ENCODE data around the gene SCARB2.
A peak's percentile ranks its signal among the peaks of the same experiment; 100 is the strongest.

The SCARB2 gene

GRCh38 chr4:76198411-76199237 is 15.0 kb downstream of the SCARB2 start:
- DNase-seq (ENCODE audit: low read depth in 3 of 3) = peak in 1 of 3 experiments; percentile 21

- DNase-seq (ENCODE audit: low read depth in 3 of 3) = peak in 1 of 3 experiments; percentile 22
Observed at GRCh38 chr4:76197971-76198410, 15.6 kb downstream of the SCARB2 start.

GRCh38 chr4:76197031-76197743 is 16.4 kb downstream of the SCARB2 start:
- no peak for DNase-seq (ENCODE audit: low read depth in 3 of 3)

- no peak for DNase-seq (ENCODE audit: low read depth in 3 of 3)
Observed at GRCh38 chr4:76196376-76196775, 17.2 kb downstream of the SCARB2 start.

GRCh38 chr4:76195326-76195725 is 18.3 kb downstream of the SCARB2 start:
- no peak for DNase-seq (ENCODE audit: low read depth in 3 of 3)

GRCh38 chr4:76194325-76194724 is 19.3 kb downstream of the SCARB2 start:
- no peak for DNase-seq (ENCODE audit: low read depth in 3 of 3)

GRCh38 chr4:76192236-76192635 is 21.4 kb downstream of the SCARB2 start:
- DNase-seq (ENCODE audit: low read depth in 3 of 3) = no peak

- no peak for DNase-seq (ENCODE audit: low read depth in 3 of 3)
Observed at GRCh38 chr4:76188557-76188956, 25.1 kb downstream of the SCARB2 start.

GRCh38 chr4:76188149-76188548 is 25.5 kb downstream of the SCARB2 start:
- DNase-seq (ENCODE audit: low read depth in 3 of 3) = no peak

- DNase-seq (ENCODE audit: low read depth in 3 of 3) = no peak
Observed at GRCh38 chr4:76187152-76187551, 26.5 kb downstream of the SCARB2 start.

GRCh38 chr4:76182463-76182862 is 31.2 kb downstream of the SCARB2 start:
- no peak for DNase-seq (ENCODE audit: low read depth in 3 of 3)

- peak; percentile 64 to 81 (median 72) for DNase-seq (ENCODE audit: low read depth in 3 of 3)
Observed at GRCh38 chr4:76179398-76180318, 34.0 kb downstream of the SCARB2 start.

- no peak for DNase-seq (ENCODE audit: low read depth in 3 of 3)
Observed at GRCh38 chr4:76178296-76178695, 35.3 kb downstream of the SCARB2 start.

GRCh38 chr4:76177709-76178108 is 35.9 kb downstream of the SCARB2 start:
- no peak for DNase-seq (ENCODE audit: low read depth in 3 of 3)

GRCh38 chr4:76175336-76175735 is 38.3 kb downstream of the SCARB2 start:
- no peak for DNase-seq (ENCODE audit: low read depth in 3 of 3)

GRCh38 chr4:76174216-76174615 is 39.4 kb downstream of the SCARB2 start:
- DNase-seq (ENCODE audit: low read depth in 3 of 3) = no peak

- no peak for DNase-seq (ENCODE audit: low read depth in 3 of 3)
Observed at GRCh38 chr4:76168688-76169087, 44.9 kb downstream of the SCARB2 start.

- DNase-seq (ENCODE audit: low read depth in 3 of 3) = no peak
Observed at GRCh38 chr4:76166480-76166879, 47.1 kb downstream of the SCARB2 start.

GRCh38 chr4:76160355-76160754 is 53.3 kb downstream of the SCARB2 start:
- DNase-seq (ENCODE audit: low read depth in 3 of 3) = no peak

- DNase-seq (ENCODE audit: low read depth in 3 of 3) = no peak
Observed at GRCh38 chr4:76156635-76157034, 57.0 kb downstream of the SCARB2 start.

- DNase-seq (ENCODE audit: low read depth in 3 of 3) = no peak
Observed at GRCh38 chr4:76155979-76156378, 57.6 kb downstream of the SCARB2 start.

- DNase-seq (ENCODE audit: low read depth in 3 of 3) = no peak
Observed at GRCh38 chr4:76153356-76153755, 60.3 kb downstream of the SCARB2 start.

All from stimulated activated CD4-positive, alpha-beta T cell treated with anti-CD3 and anti-CD28 coated beads, TNF-alpha, amount 100 ng/mL, for 24 hours (primary cell).